SK-N-SH treated with all-trans-retinoic acid at 6 μM for 48 hours (cell line): ENCODE measurements around the gene ASTN2.
"Not testable (repeated sequence)": the region's sequence is repeated elsewhere in the genome, so short reads cannot be mapped to it uniquely, and the experiment has no call there.

Experiments
- ATAC-seq: fragments of 200-7000 bp; cut with Tn5 transposase; 3 replicates; pipeline ENCODE4 v1.9.1; 2020; ENCODE audit warnings: mild to moderate bottlenecking, moderate library complexity
- ARNTL ChIP-seq: fragments of 450-650 bp; formaldehyde crosslinking; IDR thresholded peaks from 2 replicates; pipeline ENCODE4 v1.5.0; 2020; ENCODE audit warnings: low read depth, mild to moderate bottlenecking, moderate library complexity, borderline replicate concordance
- BACH2 ChIP-seq: fragments of 250-450 bp; sonication (Bioruptor Pico); IDR thresholded peaks from 2 replicates; pipeline ENCODE4 v1.9.0; 2021; ENCODE audit warnings: mild to moderate bottlenecking, borderline replicate concordance
- ESRRG ChIP-seq: fragments of 250-450 bp; sonication (Bioruptor Pico); IDR thresholded peaks from 2 replicates; pipeline ENCODE4 v1.6.1; 2021; ENCODE audit warnings: mild to moderate bottlenecking
- ISL1 ChIP-seq: fragments of 250-450 bp; sonication (Bioruptor Pico); IDR thresholded peaks from 2 replicates; pipeline ENCODE4 v2.1.2; 2022; ENCODE audit warnings: mild to moderate bottlenecking, moderate library complexity
- OSR1 ChIP-seq: fragments of 250-450 bp; sonication (Bioruptor Pico); IDR thresholded peaks from 2 replicates; pipeline ENCODE4 v1.8.0; 2022; ENCODE audit warnings: moderate library complexity, mild to moderate bottlenecking, inconsistent platforms
- PPARA ChIP-seq: fragments of 250-450 bp; sonication (Bioruptor Pico); IDR thresholded peaks from 2 replicates; pipeline ENCODE4 v1.5.0; 2020; ENCODE audit warnings: mild to moderate bottlenecking, borderline replicate concordance
- RARB ChIP-seq: fragments of 250-450 bp; sonication (Bioruptor Pico); IDR thresholded peaks from 2 replicates; pipeline ENCODE4 v1.8.0; 2021; ENCODE audit warnings: mild to moderate bottlenecking, moderate library complexity
- SNAI2 ChIP-seq: fragments of 250-450 bp; sonication (Bioruptor Pico); IDR thresholded peaks from 2 replicates; pipeline ENCODE4 v1.5.0; 2020; ENCODE audit warnings: mild to moderate bottlenecking, moderate library complexity
- TCF4 ChIP-seq: fragments of 250-450 bp; sonication (Bioruptor Pico); IDR thresholded peaks from 2 replicates; pipeline ENCODE4 v1.8.0; 2021; ENCODE audit warnings: mild to moderate bottlenecking, moderate library complexity, borderline replicate concordance
- TOX ChIP-seq: fragments of 250-450 bp; sonication (Bioruptor Pico); IDR thresholded peaks from 2 replicates; pipeline ENCODE4 v1.8.0; 2021; ENCODE audit warnings: mild to moderate bottlenecking, moderate library complexity, borderline replicate concordance
- ZC3H10 ChIP-seq: fragments of 250-450 bp; sonication (Bioruptor Pico); IDR thresholded peaks from 2 replicates; pipeline ENCODE4 v1.5.1; 2021; ENCODE audit warnings: mild to moderate bottlenecking, moderate library complexity
- ZFP3 ChIP-seq: fragments of 250-450 bp; sonication (Bioruptor Pico); IDR thresholded peaks from 2 replicates; pipeline ENCODE4 v1.5.0; 2020; ENCODE audit warnings: mild to moderate bottlenecking, moderate library complexity
- ZFP30 ChIP-seq: fragments of 450-650 bp; formaldehyde crosslinking; IDR thresholded peaks from 2 replicates; pipeline ENCODE4 v1.5.0; 2022; ENCODE audit warnings: mild to moderate bottlenecking, moderate library complexity
- ZNF565 ChIP-seq: fragments of 450-650 bp; formaldehyde crosslinking; conservative IDR thresholded peaks from 2 replicates; pipeline ENCODE4 v1.5.0; 2020; ENCODE audit warnings: low read depth, mild to moderate bottlenecking, moderate library complexity
- ZNF70 ChIP-seq: fragments of 450-650 bp; formaldehyde crosslinking; IDR thresholded peaks from 2 replicates; pipeline ENCODE4 v1.5.0; 2020; ENCODE audit warnings: mild to moderate bottlenecking, moderate library complexity
- ZNF8 ChIP-seq: fragments of 450-650 bp; formaldehyde crosslinking; IDR thresholded peaks from 2 replicates; pipeline ENCODE4 v1.5.0; 2020; ENCODE audit warnings: mild to moderate bottlenecking, moderate library complexity
- TF ChIP-seq, protein P1 (sequence below): fragments of 250-450 bp; sonication (Bioruptor Pico); IDR thresholded peaks from 2 replicates; pipeline ENCODE4 v1.8.0; 2021; ENCODE audit warnings: low read depth, mild to moderate bottlenecking, moderate library complexity, borderline replicate concordance
- TF ChIP-seq, protein P2 (sequence below): fragments of 250-450 bp; sonication (Bioruptor Pico); IDR thresholded peaks from 2 replicates; pipeline ENCODE4 v1.5.1; 2020; ENCODE audit warnings: low read depth, mild to moderate bottlenecking, moderate library complexity
- TF ChIP-seq, protein P3 (sequence below): fragments of 250-450 bp; sonication (Bioruptor Pico); IDR thresholded peaks from 2 replicates; pipeline ENCODE4 v1.5.0; 2020; ENCODE audit warnings: mild to moderate bottlenecking, moderate library complexity
- TF ChIP-seq, protein P4 (sequence below): fragments of 250-450 bp; sonication (Bioruptor Pico); IDR thresholded peaks from 2 replicates; pipeline ENCODE4 v1.5.1; 2021; ENCODE audit warnings: mild to moderate bottlenecking, moderate library complexity
- TF ChIP-seq, protein P5 (sequence below): fragments of 250-450 bp; sonication (Bioruptor Pico); IDR thresholded peaks from 2 replicates; pipeline ENCODE4 v1.8.0; 2020; ENCODE audit warnings: mild to moderate bottlenecking, moderate library complexity, borderline replicate concordance

ASTN2 gene

DNA sequence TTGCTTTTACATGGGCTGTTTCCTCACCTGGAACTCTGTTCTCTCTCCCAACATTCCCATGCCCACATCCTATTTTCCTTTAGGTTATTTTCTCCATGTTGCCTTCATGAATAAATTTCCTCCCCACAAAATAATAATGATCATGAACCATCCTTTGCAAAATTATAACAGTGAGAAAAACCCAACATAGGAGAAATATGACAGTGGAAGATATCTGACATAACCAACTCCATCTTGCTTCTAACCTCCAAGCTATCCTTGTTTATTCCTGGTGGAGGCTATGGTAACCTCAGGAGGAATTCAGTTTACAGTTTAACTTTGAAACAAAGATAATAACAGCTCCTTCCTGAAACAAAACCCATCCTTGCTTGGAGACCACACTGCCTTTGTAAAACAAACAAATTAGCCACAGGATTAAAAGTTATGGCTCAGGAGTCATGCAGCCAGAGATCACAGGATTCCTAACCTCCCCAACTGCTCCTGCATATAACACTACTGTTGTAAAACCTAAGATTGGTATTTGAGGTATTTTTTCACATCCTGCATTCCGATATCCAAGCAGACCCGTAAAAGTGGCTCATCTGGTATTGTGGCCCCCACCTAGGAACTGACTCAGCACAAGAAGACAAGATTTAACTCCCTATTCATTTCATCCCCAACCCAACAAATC lies 515.4 kb downstream of the ASTN2 start:
- TF ChIP-seq, protein P1, sequence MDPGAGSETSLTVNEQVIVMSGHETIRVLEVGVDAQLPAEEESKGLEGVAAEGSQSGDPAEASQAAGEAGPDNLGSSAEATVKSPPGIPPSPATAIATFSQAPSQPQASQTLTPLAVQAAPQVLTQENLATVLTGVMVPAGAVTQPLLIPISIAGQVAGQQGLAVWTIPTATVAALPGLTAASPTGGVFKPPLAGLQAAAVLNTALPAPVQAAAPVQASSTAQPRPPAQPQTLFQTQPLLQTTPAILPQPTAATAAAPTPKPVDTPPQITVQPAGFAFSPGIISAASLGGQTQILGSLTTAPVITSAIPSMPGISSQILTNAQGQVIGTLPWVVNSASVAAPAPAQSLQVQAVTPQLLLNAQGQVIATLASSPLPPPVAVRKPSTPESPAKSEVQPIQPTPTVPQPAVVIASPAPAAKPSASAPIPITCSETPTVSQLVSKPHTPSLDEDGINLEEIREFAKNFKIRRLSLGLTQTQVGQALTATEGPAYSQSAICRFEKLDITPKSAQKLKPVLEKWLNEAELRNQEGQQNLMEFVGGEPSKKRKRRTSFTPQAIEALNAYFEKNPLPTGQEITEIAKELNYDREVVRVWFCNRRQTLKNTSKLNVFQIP, result no peak
- TF ChIP-seq TOX (CRISPR knock-in tag) (no peak), PPARA (CRISPR knock-in tag) (no peak), ZNF70 (no peak), BACH2 (CRISPR knock-in tag) (no peak), ISL1 (CRISPR knock-in tag) (no peak), ZNF565 (CRISPR knock-in tag) (no peak), SNAI2 (CRISPR knock-in tag) (no peak), ZFP30 (no peak), TCF4 (CRISPR knock-in tag) (no peak), RARB (CRISPR knock-in tag) (no peak), OSR1 (CRISPR knock-in tag) (no peak), ZNF8 (CRISPR knock-in tag) (no peak), ZC3H10 (CRISPR knock-in tag) (no peak), ESRRG (CRISPR knock-in tag) (no peak), ARNTL (no peak), ZFP3 (CRISPR knock-in tag) (no peak)
- TF ChIP-seq, protein P2, sequence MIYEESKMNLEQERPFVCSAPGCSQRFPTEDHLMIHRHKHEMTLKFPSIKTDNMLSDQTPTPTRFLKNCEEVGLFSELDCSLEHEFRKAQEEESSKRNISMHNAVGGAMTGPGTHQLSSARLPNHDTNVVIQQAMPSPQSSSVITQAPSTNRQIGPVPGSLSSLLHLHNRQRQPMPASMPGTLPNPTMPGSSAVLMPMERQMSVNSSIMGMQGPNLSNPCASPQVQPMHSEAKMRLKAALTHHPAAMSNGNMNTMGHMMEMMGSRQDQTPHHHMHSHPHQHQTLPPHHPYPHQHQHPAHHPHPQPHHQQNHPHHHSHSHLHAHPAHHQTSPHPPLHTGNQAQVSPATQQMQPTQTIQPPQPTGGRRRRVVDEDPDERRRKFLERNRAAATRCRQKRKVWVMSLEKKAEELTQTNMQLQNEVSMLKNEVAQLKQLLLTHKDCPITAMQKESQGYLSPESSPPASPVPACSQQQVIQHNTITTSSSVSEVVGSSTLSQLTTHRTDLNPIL (CRISPR knock-in tag), result no peak
- TF ChIP-seq, protein P3, sequence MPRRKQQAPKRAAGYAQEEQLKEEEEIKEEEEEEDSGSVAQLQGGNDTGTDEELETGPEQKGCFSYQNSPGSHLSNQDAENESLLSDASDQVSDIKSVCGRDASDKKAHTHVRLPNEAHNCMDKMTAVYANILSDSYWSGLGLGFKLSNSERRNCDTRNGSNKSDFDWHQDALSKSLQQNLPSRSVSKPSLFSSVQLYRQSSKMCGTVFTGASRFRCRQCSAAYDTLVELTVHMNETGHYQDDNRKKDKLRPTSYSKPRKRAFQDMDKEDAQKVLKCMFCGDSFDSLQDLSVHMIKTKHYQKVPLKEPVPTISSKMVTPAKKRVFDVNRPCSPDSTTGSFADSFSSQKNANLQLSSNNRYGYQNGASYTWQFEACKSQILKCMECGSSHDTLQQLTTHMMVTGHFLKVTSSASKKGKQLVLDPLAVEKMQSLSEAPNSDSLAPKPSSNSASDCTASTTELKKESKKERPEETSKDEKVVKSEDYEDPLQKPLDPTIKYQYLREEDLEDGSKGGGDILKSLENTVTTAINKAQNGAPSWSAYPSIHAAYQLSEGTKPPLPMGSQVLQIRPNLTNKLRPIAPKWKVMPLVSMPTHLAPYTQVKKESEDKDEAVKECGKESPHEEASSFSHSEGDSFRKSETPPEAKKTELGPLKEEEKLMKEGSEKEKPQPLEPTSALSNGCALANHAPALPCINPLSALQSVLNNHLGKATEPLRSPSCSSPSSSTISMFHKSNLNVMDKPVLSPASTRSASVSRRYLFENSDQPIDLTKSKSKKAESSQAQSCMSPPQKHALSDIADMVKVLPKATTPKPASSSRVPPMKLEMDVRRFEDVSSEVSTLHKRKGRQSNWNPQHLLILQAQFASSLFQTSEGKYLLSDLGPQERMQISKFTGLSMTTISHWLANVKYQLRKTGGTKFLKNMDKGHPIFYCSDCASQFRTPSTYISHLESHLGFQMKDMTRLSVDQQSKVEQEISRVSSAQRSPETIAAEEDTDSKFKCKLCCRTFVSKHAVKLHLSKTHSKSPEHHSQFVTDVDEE (CRISPR knock-in tag), result no peak
- TF ChIP-seq, protein P4, sequence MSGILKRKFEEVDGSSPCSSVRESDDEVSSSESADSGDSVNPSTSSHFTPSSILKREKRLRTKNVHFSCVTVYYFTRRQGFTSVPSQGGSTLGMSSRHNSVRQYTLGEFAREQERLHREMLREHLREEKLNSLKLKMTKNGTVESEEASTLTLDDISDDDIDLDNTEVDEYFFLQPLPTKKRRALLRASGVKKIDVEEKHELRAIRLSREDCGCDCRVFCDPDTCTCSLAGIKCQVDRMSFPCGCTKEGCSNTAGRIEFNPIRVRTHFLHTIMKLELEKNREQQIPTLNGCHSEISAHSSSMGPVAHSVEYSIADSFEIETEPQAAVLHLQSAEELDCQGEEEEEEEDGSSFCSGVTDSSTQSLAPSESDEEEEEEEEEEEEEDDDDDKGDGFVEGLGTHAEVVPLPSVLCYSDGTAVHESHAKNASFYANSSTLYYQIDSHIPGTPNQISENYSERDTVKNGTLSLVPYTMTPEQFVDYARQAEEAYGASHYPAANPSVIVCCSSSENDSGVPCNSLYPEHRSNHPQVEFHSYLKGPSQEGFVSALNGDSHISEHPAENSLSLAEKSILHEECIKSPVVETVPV, result no peak
- ATAC-seq, result no peak

DNA sequence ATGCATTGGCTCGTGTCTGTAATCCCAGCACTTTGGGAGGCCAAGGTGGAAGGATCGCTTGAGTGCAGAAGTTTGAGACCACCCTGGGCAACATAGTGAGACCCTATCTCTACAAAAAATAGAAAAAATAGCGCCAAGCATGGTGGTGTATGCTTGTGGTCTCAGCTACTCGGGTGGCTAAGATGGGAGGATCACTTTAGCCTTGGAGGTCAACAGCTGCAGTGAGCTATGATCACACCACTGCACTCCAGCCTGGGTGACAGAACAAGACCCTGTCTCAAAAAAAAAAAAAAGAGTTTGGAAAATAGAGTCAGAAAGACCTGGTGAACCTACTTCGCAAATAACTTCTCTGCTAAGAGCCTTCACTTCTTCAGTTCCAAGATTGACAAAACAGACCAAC lies 516.7 kb downstream of the ASTN2 start:
- ATAC-seq, result not testable (repeated sequence)

DNA sequence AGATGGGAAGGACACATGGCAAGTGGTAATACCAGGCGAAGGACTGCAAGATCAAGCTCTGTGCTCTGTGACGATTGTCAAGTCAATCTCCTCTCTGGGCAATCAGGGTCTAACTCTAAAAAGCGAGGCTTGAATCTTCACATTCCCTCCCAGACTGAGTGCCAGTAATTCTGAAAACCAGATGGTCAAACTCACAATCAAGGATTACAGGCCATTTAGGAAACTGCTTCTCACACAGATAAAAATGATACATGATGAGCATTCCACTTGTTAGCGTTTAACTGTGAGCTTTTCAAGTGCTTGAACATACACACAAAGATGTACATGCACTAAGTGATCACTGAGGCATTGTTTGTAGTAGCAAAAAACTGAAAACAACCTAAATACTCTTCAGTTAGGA lies 517.7 kb downstream of the ASTN2 start:
- no peak for ATAC-seq
- TF ChIP-seq RARB (CRISPR knock-in tag) (no peak), BACH2 (CRISPR knock-in tag) (no peak), ZFP3 (CRISPR knock-in tag) (no peak), PPARA (CRISPR knock-in tag) (no peak), ISL1 (CRISPR knock-in tag) (no peak), ZFP30 (no peak), ARNTL (no peak), ZNF565 (CRISPR knock-in tag) (no peak), TCF4 (CRISPR knock-in tag) (no peak)
- TF ChIP-seq, protein P2 (CRISPR knock-in tag), result no peak

DNA sequence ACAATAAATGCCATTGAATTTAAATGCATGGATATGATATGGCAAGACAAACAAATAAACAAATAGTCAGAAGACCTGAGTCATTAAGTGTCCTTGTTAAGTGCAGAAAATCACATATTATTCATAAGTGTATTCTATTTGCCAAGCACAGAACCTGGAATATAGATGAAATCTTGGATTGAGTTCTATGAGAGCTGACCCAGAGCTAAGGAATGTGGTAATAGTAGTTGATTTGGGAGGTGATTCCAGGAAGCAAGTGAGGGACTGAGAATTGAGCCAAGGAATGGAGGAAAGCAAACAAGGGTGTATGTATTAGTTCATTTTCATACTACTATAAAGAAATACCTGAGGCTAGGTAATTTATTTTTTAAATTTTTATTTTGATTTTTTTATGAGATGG lies 518.9 kb downstream of the ASTN2 start:
- no peak for ATAC-seq
- TF ChIP-seq ISL1 (CRISPR knock-in tag), result no peak
- TF ChIP-seq OSR1 (CRISPR knock-in tag), result no peak
- no peak for TF ChIP-seq ZFP30
- TF ChIP-seq ZNF565 (CRISPR knock-in tag), result no peak
- TF ChIP-seq, protein P2 (CRISPR knock-in tag), result no peak
- no peak for TF ChIP-seq TOX (CRISPR knock-in tag)
- TF ChIP-seq BACH2 (CRISPR knock-in tag), result no peak
- TF ChIP-seq ZNF70, result no peak
- no peak for TF ChIP-seq RARB (CRISPR knock-in tag)
- TF ChIP-seq ZNF8 (CRISPR knock-in tag), result no peak
- TF ChIP-seq ARNTL, result no peak
- TF ChIP-seq TCF4 (CRISPR knock-in tag), result no peak
- no peak for TF ChIP-seq PPARA (CRISPR knock-in tag)
- TF ChIP-seq, protein P5, sequence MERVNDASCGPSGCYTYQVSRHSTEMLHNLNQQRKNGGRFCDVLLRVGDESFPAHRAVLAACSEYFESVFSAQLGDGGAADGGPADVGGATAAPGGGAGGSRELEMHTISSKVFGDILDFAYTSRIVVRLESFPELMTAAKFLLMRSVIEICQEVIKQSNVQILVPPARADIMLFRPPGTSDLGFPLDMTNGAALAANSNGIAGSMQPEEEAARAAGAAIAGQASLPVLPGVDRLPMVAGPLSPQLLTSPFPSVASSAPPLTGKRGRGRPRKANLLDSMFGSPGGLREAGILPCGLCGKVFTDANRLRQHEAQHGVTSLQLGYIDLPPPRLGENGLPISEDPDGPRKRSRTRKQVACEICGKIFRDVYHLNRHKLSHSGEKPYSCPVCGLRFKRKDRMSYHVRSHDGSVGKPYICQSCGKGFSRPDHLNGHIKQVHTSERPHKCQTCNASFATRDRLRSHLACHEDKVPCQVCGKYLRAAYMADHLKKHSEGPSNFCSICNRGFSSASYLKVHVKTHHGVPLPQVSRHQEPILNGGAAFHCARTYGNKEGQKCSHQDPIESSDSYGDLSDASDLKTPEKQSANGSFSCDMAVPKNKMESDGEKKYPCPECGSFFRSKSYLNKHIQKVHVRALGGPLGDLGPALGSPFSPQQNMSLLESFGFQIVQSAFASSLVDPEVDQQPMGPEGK (CRISPR knock-in tag), result no peak
- no peak for TF ChIP-seq ZC3H10 (CRISPR knock-in tag)
- no peak for TF ChIP-seq SNAI2 (CRISPR knock-in tag)
